Measurements from ENCODE around the gene COL4A4.

The COL4A4 gene

GRCh38 chr2:227099340-227099739, 64.7 kb downstream of the COL4A4 start:
- no peak overlapping the region for H3K27ac ChIP-seq (ENCODE audit: low read depth, low read length)
- no peaks in the 10 kb centered on the region for H3F3A ChIP-seq (ENCODE audit: insufficient read depth)
- H3K9me3 ChIP-seq (ENCODE audit: insufficient read depth, low read length) = no peaks in the 10 kb centered on the region
- no peak overlapping the region for H3K9ac ChIP-seq (ENCODE audit: low read length)
- no peaks in the 10 kb centered on the region for H3K27me3 ChIP-seq (ENCODE audit: low read length)
- H3K4me3 ChIP-seq (ENCODE audit: insufficient read depth, low read length, poor library complexity, severe bottlenecking) = no peak overlapping the region
- TF ChIP-seq EZH2phosphoT487 (conservative IDR thresholded peaks at IDR 0.05; ENCODE audit: low read length) (no peak), CTCF (IDR thresholded peaks at IDR 0.05; ENCODE audit: insufficient read depth, low read length, poor library complexity, severe bottlenecking) (no peak)
- H4K20me1 ChIP-seq (ENCODE audit: low read depth, low read length) = no peaks in the 10 kb centered on the region
- no peaks in the 10 kb centered on the region for H3K36me3 ChIP-seq (ENCODE audit: low read length)
- no peaks in the 10 kb centered on the region for H3K79me2 ChIP-seq (ENCODE audit: insufficient read depth, low read length)
- no peaks in the 10 kb centered on the region for H3K9me2 ChIP-seq (replicated peaks; ENCODE audit: insufficient read depth, low read length)
- no peak overlapping the region for H3K4me2 ChIP-seq (ENCODE audit: low read depth, low read length, poor library complexity, severe bottlenecking)
- H2AFZ ChIP-seq (ENCODE audit: low read depth, low read length, severe bottlenecking) = no peak overlapping the region

DNA sequence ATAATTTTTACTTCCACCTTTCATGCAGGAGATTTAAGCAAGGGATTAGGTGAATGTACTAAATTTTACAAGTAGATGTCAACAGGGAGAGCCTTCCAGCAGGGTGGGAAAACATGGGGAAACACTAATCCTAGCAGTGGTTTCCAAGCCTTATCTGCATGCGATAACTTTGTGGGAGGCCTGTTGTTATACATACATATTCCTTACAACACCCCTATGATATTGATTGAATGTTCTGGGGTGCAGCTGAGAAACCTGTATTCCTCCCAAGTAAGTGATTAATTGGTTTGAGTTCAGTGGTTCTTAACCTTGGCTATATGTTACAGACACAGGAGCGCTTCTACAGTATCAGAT, 65.9 kb downstream of the COL4A4 start:
- no peaks in the 10 kb centered on the region for H3F3A ChIP-seq (ENCODE audit: insufficient read depth)
- H3K27me3 ChIP-seq (ENCODE audit: low read length) = no peaks in the 10 kb centered on the region
- no peaks in the 10 kb centered on the region for H3K9me2 ChIP-seq (replicated peaks; ENCODE audit: insufficient read depth, low read length)
- H3K4me2 ChIP-seq (ENCODE audit: low read depth, low read length, poor library complexity, severe bottlenecking) = no peak overlapping the region
- H3K9ac ChIP-seq (ENCODE audit: low read length) = no peak overlapping the region
- no peaks in the 10 kb centered on the region for H4K20me1 ChIP-seq (ENCODE audit: low read depth, low read length)
- no peak overlapping the region for H3K4me3 ChIP-seq (ENCODE audit: insufficient read depth, low read length, poor library complexity, severe bottlenecking)
- H3K79me2 ChIP-seq (ENCODE audit: insufficient read depth, low read length) = no peaks in the 10 kb centered on the region
- TF ChIP-seq EZH2phosphoT487 (conservative IDR thresholded peaks at IDR 0.05; ENCODE audit: low read length) (no peak), CTCF (IDR thresholded peaks at IDR 0.05; ENCODE audit: insufficient read depth, low read length, poor library complexity, severe bottlenecking) (no peak)
- H2AFZ ChIP-seq (ENCODE audit: low read depth, low read length, severe bottlenecking) = no peak overlapping the region
- no peaks in the 10 kb centered on the region for H3K36me3 ChIP-seq (ENCODE audit: low read length)
- no peak overlapping the region for H3K27ac ChIP-seq (ENCODE audit: low read depth, low read length)
- H3K9me3 ChIP-seq (ENCODE audit: insufficient read depth, low read length) = no peaks in the 10 kb centered on the region

DNA sequence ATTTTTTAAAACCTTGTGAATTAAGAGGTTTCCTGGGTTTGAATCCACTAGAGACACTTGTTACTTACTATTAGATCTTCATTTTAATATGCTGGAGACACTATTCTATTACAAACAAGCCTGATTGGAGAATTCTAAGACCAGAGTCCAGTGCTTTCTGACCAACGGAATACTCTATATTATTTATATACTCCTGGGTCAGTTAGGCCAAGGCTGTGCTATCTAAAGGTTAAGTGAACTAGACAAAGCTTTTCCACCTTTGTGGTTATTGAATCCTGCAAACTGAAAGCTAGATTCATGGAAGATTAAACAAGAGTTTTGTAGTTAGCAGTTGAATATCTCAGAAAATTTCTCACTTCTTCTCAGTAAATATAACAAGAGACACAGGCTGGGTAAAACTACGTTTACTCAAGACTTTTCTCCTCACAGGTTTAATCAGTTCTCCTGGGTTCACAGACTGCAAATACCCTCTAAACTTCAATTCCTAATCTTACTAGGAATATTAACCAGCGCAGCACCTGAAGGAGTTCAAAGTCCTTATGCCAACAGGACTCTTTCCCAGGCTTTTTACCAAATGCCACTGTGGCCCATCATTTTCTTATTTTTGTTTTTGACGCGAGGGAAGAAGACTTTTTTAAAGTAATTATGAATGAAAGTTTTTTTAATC, 66.4 kb downstream of the COL4A4 start:
- Histone ChIP-seq H3K4me2 (ENCODE audit: low read depth, low read length, poor library complexity, severe bottlenecking) (no peak overlapping the region), H3K4me3 (ENCODE audit: insufficient read depth, low read length, poor library complexity, severe bottlenecking) (no peak overlapping the region), H4K20me1 (ENCODE audit: low read depth, low read length) (no peaks in the 10 kb centered on the region), H3K27ac (ENCODE audit: low read depth, low read length) (no peak overlapping the region), H3K9ac (ENCODE audit: low read length) (no peak overlapping the region), H3K27me3 (ENCODE audit: low read length) (no peaks in the 10 kb centered on the region), H3F3A (ENCODE audit: insufficient read depth) (no peaks in the 10 kb centered on the region), H3K9me2 (replicated peaks; ENCODE audit: insufficient read depth, low read length) (no peaks in the 10 kb centered on the region), H2AFZ (ENCODE audit: low read depth, low read length, severe bottlenecking) (no peak overlapping the region), H3K9me3 (ENCODE audit: insufficient read depth, low read length) (no peaks in the 10 kb centered on the region), H3K36me3 (ENCODE audit: low read length) (no peaks in the 10 kb centered on the region), H3K79me2 (ENCODE audit: insufficient read depth, low read length) (no peaks in the 10 kb centered on the region)
- TF ChIP-seq CTCF (IDR thresholded peaks at IDR 0.05; ENCODE audit: insufficient read depth, low read length, poor library complexity, severe bottlenecking) (no peak), EZH2phosphoT487 (conservative IDR thresholded peaks at IDR 0.05; ENCODE audit: low read length) (no peak)

Measured in SU-DHL-6 (cell line).